Measurements from ENCODE around the gene SMIM27. TPM values are rescaled to one million over a fixed set of nuclear protein-coding genes. Genes with fewer than 3 reads are reported as not detected.

Gene SMIM27
- total RNA-seq, 2 donors from 2014 or later = 4.1 to 4.6 TPM

DNA sequence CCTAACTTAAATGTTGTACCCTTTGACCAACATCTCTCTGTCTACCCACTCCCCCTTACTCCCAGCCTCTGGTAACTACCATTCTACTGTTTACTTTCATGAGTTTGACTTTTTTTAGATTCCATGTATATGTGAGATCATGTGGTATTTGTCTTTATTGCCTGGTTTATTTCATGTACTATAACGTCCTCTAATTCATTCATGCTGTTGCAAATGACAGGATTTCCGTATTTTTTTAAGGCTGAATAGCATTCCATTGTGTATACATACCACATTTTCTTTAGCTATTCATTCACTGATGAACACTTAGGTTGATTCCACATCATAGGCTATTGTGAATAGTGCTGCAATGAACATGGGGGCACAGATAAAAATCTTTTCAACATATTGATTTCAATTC, 32.7 kb downstream of the SMIM27 start:
- Histone ChIP-seq H3K4me3 (no peak overlapping the region), H3K9me3 (no peaks in the 10 kb centered on the region), H3K27ac (no peak overlapping the region), H3K4me1 (ENCODE audit: control insufficient read depth in 1 of 2, low read depth in 2 of 2) (no peaks in the 10 kb centered on the region), H3K36me3 (no peaks in the 10 kb centered on the region), H3K27me3 (replicated peaks; ENCODE audit: insufficient read depth) (no peaks in the 10 kb centered on the region)
- TF ChIP-seq, protein P1, sequence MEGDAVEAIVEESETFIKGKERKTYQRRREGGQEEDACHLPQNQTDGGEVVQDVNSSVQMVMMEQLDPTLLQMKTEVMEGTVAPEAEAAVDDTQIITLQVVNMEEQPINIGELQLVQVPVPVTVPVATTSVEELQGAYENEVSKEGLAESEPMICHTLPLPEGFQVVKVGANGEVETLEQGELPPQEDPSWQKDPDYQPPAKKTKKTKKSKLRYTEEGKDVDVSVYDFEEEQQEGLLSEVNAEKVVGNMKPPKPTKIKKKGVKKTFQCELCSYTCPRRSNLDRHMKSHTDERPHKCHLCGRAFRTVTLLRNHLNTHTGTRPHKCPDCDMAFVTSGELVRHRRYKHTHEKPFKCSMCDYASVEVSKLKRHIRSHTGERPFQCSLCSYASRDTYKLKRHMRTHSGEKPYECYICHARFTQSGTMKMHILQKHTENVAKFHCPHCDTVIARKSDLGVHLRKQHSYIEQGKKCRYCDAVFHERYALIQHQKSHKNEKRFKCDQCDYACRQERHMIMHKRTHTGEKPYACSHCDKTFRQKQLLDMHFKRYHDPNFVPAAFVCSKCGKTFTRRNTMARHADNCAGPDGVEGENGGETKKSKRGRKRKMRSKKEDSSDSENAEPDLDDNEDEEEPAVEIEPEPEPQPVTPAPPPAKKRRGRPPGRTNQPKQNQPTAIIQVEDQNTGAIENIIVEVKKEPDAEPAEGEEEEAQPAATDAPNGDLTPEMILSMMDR (IDR thresholded peaks at IDR 0.05) = no peak
- DNase-seq (ENCODE audit: low spot score) = no peak
- no peak for ATAC-seq (ENCODE audit: insufficient number of reproducible peaks, low FRiP score, low read depth)

DNA sequence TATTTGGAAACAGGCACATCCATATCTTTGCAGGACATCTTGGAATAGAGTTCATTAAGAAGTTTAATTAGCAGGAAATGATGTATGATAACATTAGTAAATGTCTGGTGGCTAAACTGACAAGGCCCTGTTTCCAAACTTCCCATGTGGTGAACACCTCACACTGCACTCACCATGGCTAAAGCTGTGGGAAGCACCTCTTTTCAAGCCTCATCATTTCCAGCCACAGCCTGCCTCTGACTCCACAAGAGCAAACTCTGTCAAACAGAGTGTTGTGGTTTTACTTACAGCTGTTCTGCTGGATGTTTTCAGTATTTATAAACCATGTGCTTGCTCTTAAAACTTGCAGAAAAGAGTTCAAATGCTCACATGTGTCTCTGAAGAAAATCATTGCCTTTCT, 35.8 kb downstream of the SMIM27 start:
- Histone ChIP-seq H3K36me3 (no peaks in the 10 kb centered on the region), H3K27ac (no peak overlapping the region), H3K4me3 (no peak overlapping the region), H3K27me3 (replicated peaks; ENCODE audit: insufficient read depth) (no peaks in the 10 kb centered on the region), H3K4me1 (ENCODE audit: control insufficient read depth in 1 of 2, low read depth in 2 of 2) (no peaks in the 10 kb centered on the region), H3K9me3 (no peaks in the 10 kb centered on the region)
- ATAC-seq (ENCODE audit: insufficient number of reproducible peaks, low FRiP score, low read depth) (no peak), DNase-seq (ENCODE audit: low spot score) (no peak)
- TF ChIP-seq, protein P1 (IDR thresholded peaks at IDR 0.05) = no peak

DNA sequence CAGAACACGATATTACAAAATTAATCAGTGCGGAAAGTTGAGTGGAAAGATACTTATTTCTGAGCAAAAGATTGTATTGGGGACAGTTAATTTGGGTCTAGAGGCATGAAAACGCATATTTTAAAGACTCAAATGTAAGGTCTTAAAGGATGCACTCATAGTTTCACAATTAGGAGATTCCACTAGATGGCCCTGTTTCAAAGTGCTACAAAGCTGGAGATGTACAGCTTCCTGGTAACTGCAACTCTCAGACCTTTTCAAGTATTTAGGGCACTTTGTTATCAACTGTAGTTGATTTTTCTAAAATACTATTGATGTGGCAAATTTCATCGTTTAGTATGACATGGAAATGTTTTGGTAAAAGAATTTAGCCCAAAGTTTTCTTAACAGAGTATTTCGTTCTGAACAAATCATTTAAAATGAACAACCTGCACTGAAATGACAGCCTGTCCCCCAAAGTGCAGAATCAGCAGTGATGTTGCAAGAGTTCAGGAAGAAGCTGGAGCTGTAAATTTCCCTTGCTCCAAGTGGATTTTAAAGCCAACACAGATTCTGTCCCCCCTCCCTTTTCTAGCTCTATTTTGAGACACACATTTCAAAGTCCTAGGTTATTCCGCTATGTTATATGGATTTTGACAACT, 37.1 kb downstream of the SMIM27 start:
- Histone ChIP-seq H3K36me3 (no peaks in the 10 kb centered on the region), H3K9me3 (no peaks in the 10 kb centered on the region), H3K27ac (no peak overlapping the region), H3K4me1 (ENCODE audit: control insufficient read depth in 1 of 2, low read depth in 2 of 2) (no peaks in the 10 kb centered on the region), H3K27me3 (replicated peaks; ENCODE audit: insufficient read depth) (no peaks in the 10 kb centered on the region), H3K4me3 (no peak overlapping the region)
- ATAC-seq (ENCODE audit: insufficient number of reproducible peaks, low FRiP score, low read depth) (no peak), DNase-seq (ENCODE audit: low spot score) (no peak)
- TF ChIP-seq, protein P1 (IDR thresholded peaks at IDR 0.05) = no peak

DNA sequence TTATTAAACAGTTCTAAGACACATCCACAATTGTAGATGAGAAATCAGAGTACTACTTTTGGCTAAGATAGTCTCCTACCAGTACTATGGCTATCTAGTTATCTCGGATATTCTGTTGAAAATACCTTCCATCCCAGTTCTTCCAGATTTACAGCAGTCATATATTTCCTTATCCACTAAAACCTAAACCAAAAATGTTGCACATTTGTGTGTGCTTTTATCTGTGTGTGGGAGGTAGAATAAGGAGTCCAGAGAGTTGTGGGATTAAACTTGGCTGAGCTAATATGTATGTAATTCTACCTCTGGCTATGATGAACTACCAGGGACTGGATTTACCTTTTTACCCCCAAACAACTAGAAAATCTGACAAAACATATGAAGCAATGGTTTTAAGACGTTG, 38.3 kb downstream of the SMIM27 start:
- no peaks in the 10 kb centered on the region for H3K36me3 ChIP-seq
- TF ChIP-seq, protein P1 (IDR thresholded peaks at IDR 0.05) = no peak
- H3K27me3 ChIP-seq (replicated peaks; ENCODE audit: insufficient read depth) = no peaks in the 10 kb centered on the region
- H3K4me3 ChIP-seq = no peak overlapping the region
- H3K4me1 ChIP-seq (ENCODE audit: control insufficient read depth in 1 of 2, low read depth in 2 of 2) = no peaks in the 10 kb centered on the region
- no peak overlapping the region for H3K27ac ChIP-seq
- DNase-seq (ENCODE audit: low spot score) = no peak
- no peaks in the 10 kb centered on the region for H3K9me3 ChIP-seq
- ATAC-seq (ENCODE audit: insufficient number of reproducible peaks, low FRiP score, low read depth) = no peak

DNA sequence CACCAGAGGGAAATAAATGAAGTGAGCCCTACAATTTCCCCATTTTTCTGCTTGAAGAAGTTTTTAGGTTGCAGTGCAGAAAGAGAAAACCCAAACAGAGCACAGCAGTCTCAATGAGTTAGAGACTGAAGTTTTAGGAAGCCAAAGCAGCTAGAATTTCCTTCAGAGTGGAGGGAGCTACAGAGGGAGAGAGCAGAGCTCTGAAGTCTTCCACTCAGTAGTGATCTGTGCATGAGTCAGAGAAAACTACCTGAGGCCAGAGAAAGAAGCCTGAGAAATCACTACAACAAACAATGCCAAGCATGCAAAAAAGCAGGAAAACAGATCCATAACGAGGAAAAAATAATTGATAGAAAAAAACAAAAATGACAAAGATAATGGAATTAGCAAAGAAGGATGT, 38.8 kb downstream of the SMIM27 start:
- Histone ChIP-seq H3K4me1 (ENCODE audit: control insufficient read depth in 1 of 2, low read depth in 2 of 2) (no peaks in the 10 kb centered on the region), H3K27ac (no peak overlapping the region), H3K27me3 (replicated peaks; ENCODE audit: insufficient read depth) (no peaks in the 10 kb centered on the region), H3K4me3 (no peak overlapping the region), H3K9me3 (no peaks in the 10 kb centered on the region), H3K36me3 (no peaks in the 10 kb centered on the region)
- TF ChIP-seq, protein P1 (IDR thresholded peaks at IDR 0.05) = no peak
- ATAC-seq (ENCODE audit: insufficient number of reproducible peaks, low FRiP score, low read depth) (no peak), DNase-seq (ENCODE audit: low spot score) (no peak)
